Liver (tissue), 9 donors: ENCODE measurements around the gene PDE4B. TPM values are rescaled to one million over a fixed set of nuclear protein-coding genes. Genes with fewer than 3 reads are reported as not detected.
A peak's percentile ranks its signal among the peaks of the same experiment; 100 is the strongest.

Experiments
- DNase-seq: peaks from one replicate; pipeline ENCODE4 v3.0.0-alpha.2; 2017; ENCODE audit warnings: low spot score
- H3K27ac ChIP-seq, 2 donors: one replicate each; pipeline ENCODE4 v1.7.0; 2013; ENCODE audit warnings: inconsistent platforms in 2 of 2, low read length in 2 of 2, control low read depth in 1 of 2, low read depth in 1 of 2, mild to moderate bottlenecking in 1 of 2
- H3K27me3 ChIP-seq, 4 donors: one replicate each; pipeline versions ENCODE4 v1.6.1 to v1.7.0; 2013; ENCODE audit warnings: low read length in 3 of 4, inconsistent platforms in 1 of 4, mild to moderate bottlenecking in 1 of 4, moderate library complexity in 1 of 4; ENCODE audit not compliant: control insufficient read depth in 4 of 4, insufficient read depth in 4 of 4
- H3K36me3 ChIP-seq, 4 donors: one replicate each; pipeline versions ENCODE4 v1.6.1 to v1.7.0; 2013; ENCODE audit warnings: low read length in 3 of 4, mild to moderate bottlenecking in 3 of 4, low read depth in 1 of 4, moderate library complexity in 1 of 4; ENCODE audit not compliant: control insufficient read depth in 4 of 4, insufficient read depth in 3 of 4
- H3K4me1 ChIP-seq, 4 donors: one replicate each; pipeline versions ENCODE4 v1.6.1 to v1.7.0; 2013; ENCODE audit warnings: low read length in 3 of 4, mild to moderate bottlenecking in 3 of 4, moderate library complexity in 1 of 4; ENCODE audit not compliant: control insufficient read depth in 4 of 4, insufficient read depth in 4 of 4
- H3K4me3 ChIP-seq, 3 donors: one replicate each; pipeline versions ENCODE4 v1.6.1 to v1.7.0; 2013; ENCODE audit warnings: low read length in 3 of 3, control low read depth in 1 of 3, low read depth in 1 of 3, mild to moderate bottlenecking in 1 of 3
- H3K9ac ChIP-seq, 2 donors: one replicate each; pipeline ENCODE4 v1.7.0; 2013; ENCODE audit warnings: low read length in 2 of 2, mild to moderate bottlenecking in 2 of 2, moderate library complexity in 2 of 2, control low read depth in 1 of 2, low read depth in 1 of 2
- H3K9me3 ChIP-seq, 4 donors: one replicate each; pipeline versions ENCODE4 v1.6.1 to v1.7.0; 2013; ENCODE audit warnings: low read length in 3 of 4; ENCODE audit not compliant: control insufficient read depth in 4 of 4
- FOXA1 ChIP-seq: IDR thresholded peaks from 2 replicates; pipeline ENCODE4 v1.6.1; 2016; ENCODE audit warnings: antibody characterized with exemption
- FOXA2 ChIP-seq: IDR thresholded peaks from 2 replicates; pipeline ENCODE4 v1.6.1; 2016; ENCODE audit warnings: antibody characterized with exemption
- GABPA ChIP-seq, 2 donors: IDR thresholded peaks in 1 of 2; conservative IDR thresholded peaks in 1 of 2; 2 replicates each; pipeline ENCODE4 v1.6.1; 2016; ENCODE audit warnings: antibody characterized with exemption in 2 of 2, mild to moderate bottlenecking in 1 of 2, moderate library complexity in 1 of 2
- HNF4A ChIP-seq, 2 donors: conservative IDR thresholded peaks; 2 replicates each; pipeline ENCODE4 v1.6.1; 2016; ENCODE audit warnings: antibody characterized with exemption in 2 of 2, mild to moderate bottlenecking in 2 of 2
- HNF4G ChIP-seq: IDR thresholded peaks from 2 replicates; pipeline ENCODE4 v1.6.1; 2016; ENCODE audit warnings: antibody characterized with exemption
- NR2F2 ChIP-seq: IDR thresholded peaks from 2 replicates; pipeline ENCODE4 v1.6.1; 2016; ENCODE audit warnings: antibody characterized with exemption
- RXRA ChIP-seq, 2 donors: IDR thresholded peaks; 2 replicates each; pipeline ENCODE4 v1.6.1; 2017 to 2018; ENCODE audit warnings: antibody characterized with exemption in 2 of 2, mild to moderate bottlenecking in 1 of 2
- SP1 ChIP-seq: IDR thresholded peaks from 2 replicates; pipeline ENCODE4 v1.6.1; 2018; ENCODE audit warnings: antibody characterized with exemption, mild to moderate bottlenecking
- TAF1 ChIP-seq: conservative IDR thresholded peaks from 2 replicates; pipeline ENCODE4 v1.6.1; 2016; ENCODE audit warnings: antibody characterized with exemption, mild to moderate bottlenecking
- YY1 ChIP-seq: IDR thresholded peaks from 2 replicates; pipeline ENCODE4 v1.6.1; 2016; ENCODE audit warnings: antibody characterized with exemption, mild to moderate bottlenecking
- WGBS: extraction: QIAGEN DNeasy Blood & Tissue Kit; methylation state at CpG from one replicate; pipeline ENCODE4 v1.1.7; 2013; 5-methylcytosine and 5-hydroxymethylcytosine counted together
- polyA plus RNA-seq, 2 donors: library from polyadenylated mRNA; stranded (reverse) in 1 of 2; unstranded in 1 of 2; fragments of 200-250 nt in 1 of 2; fragments of >200 nt in 1 of 2; fragmentation: Nextera tagmentation in 1 of 2; extraction: Ambion mirVana in 1 of 2; gene quantifications; one replicate each; pipeline versions ENCODE4 v1.2.1 to v1.2.3, GENCODE V29; 2013 to 2015
- total RNA-seq, 2 donors: library from RNA; depleted of rRNA; stranded (reverse); fragments of >200 nt; gene quantifications; one replicate each; pipeline ENCODE4 v1.2.3, GENCODE V29; 2014
- TF ChIP-seq, protein P1 (sequence below): fragments of 150-350 bp; IDR thresholded peaks from 2 replicates; pipeline ENCODE4 v1.5.1; 2017; ENCODE audit warnings: improper control_type of control experiment, low read depth, low read length; ENCODE audit not compliant: missing input control
- TF ChIP-seq, protein P2 (sequence below): IDR thresholded peaks from 2 replicates; pipeline ENCODE4 v1.6.1; 2016; ENCODE audit warnings: antibody characterized with exemption, mild to moderate bottlenecking
- TF ChIP-seq, protein P3 (sequence below): IDR thresholded peaks from 2 replicates; pipeline ENCODE4 v1.6.1; 2016; ENCODE audit warnings: antibody characterized with exemption
- donor health status: healthy.
- donor health status: healthy.
- donor health status: healthy.
- donor health status: healthy.
- donor health status: healthy.

Gene PDE4B
- total and polyA plus RNA-seq, 4 donors, result 1.9 to 3.9 (median 2.7) TPM

DNA sequence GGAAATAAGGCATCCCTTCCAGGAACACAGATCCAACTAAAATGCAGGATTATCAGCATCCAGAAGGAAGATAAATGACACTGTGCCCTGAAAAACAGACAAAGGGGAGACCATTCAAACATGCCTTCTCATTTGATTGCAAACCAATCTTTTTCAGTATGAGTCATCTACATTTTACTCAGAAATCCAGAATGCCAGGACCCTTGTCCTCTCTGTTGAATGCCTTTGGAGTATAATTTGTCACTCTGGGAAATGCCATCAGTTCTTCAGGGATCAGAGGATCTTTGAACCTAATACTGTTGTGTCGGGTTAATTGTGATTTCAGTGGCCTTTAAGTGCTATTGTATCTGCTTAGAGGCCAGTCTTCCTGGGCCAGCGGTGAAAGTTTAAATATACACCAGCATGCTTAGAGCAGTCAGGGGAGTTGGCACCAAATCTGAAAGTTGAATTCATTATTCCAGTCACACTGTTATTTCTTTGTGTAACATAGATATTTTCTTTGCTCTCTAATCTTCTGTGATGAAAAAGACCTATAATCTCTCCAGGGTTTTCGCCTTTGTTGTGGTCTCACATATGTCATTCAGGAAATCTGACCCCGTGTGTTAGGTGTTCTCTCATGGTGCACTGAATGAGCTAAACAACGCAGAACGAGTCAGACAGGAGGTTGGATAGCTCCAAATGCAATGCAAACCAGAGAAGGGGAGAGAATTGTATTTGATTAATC, 376.4 kb downstream of the PDE4B start:
- Histone ChIP-seq H3K9me3 (no peaks in the 10 kb centered on the region), H3K4me3 (no peak overlapping the region), H3K4me1 (no peaks in the 10 kb centered on the region), H3K36me3 (no peaks in the 10 kb centered on the region), H3K27ac (peak overlapping the region in 1 of 2 donors; percentile 18), H3K9ac (no peak overlapping the region), H3K27me3 (no peaks in the 10 kb centered on the region)
- WGBS, result 31% methylated on average over 6 of the region's 6 CpGs
- TF ChIP-seq, protein P1, sequence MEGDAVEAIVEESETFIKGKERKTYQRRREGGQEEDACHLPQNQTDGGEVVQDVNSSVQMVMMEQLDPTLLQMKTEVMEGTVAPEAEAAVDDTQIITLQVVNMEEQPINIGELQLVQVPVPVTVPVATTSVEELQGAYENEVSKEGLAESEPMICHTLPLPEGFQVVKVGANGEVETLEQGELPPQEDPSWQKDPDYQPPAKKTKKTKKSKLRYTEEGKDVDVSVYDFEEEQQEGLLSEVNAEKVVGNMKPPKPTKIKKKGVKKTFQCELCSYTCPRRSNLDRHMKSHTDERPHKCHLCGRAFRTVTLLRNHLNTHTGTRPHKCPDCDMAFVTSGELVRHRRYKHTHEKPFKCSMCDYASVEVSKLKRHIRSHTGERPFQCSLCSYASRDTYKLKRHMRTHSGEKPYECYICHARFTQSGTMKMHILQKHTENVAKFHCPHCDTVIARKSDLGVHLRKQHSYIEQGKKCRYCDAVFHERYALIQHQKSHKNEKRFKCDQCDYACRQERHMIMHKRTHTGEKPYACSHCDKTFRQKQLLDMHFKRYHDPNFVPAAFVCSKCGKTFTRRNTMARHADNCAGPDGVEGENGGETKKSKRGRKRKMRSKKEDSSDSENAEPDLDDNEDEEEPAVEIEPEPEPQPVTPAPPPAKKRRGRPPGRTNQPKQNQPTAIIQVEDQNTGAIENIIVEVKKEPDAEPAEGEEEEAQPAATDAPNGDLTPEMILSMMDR, result no peak
- TF ChIP-seq YY1, result no peak
- TF ChIP-seq HNF4G, result no peak
- TF ChIP-seq HNF4A (conservative IDR thresholded peaks at IDR 0.05), result no peak
- no peak for TF ChIP-seq FOXA2
- TF ChIP-seq, protein P2, sequence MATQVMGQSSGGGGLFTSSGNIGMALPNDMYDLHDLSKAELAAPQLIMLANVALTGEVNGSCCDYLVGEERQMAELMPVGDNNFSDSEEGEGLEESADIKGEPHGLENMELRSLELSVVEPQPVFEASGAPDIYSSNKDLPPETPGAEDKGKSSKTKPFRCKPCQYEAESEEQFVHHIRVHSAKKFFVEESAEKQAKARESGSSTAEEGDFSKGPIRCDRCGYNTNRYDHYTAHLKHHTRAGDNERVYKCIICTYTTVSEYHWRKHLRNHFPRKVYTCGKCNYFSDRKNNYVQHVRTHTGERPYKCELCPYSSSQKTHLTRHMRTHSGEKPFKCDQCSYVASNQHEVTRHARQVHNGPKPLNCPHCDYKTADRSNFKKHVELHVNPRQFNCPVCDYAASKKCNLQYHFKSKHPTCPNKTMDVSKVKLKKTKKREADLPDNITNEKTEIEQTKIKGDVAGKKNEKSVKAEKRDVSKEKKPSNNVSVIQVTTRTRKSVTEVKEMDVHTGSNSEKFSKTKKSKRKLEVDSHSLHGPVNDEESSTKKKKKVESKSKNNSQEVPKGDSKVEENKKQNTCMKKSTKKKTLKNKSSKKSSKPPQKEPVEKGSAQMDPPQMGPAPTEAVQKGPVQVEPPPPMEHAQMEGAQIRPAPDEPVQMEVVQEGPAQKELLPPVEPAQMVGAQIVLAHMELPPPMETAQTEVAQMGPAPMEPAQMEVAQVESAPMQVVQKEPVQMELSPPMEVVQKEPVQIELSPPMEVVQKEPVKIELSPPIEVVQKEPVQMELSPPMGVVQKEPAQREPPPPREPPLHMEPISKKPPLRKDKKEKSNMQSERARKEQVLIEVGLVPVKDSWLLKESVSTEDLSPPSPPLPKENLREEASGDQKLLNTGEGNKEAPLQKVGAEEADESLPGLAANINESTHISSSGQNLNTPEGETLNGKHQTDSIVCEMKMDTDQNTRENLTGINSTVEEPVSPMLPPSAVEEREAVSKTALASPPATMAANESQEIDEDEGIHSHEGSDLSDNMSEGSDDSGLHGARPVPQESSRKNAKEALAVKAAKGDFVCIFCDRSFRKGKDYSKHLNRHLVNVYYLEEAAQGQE, result no peak
- no peak for TF ChIP-seq FOXA1
- no peak for TF ChIP-seq NR2F2
- TF ChIP-seq, protein P3, sequence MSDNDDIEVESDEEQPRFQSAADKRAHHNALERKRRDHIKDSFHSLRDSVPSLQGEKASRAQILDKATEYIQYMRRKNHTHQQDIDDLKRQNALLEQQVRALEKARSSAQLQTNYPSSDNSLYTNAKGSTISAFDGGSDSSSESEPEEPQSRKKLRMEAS, result no peak
- no peak for TF ChIP-seq TAF1
- TF ChIP-seq GABPA (IDR thresholded peaks at IDR 0.05 in 1 of 2, conservative IDR thresholded peaks at IDR 0.05 in 1 of 2), result no peak
- no peak for TF ChIP-seq SP1
- no peak for TF ChIP-seq RXRA (IDR thresholded peaks at IDR 0.05)
- no peak for DNase-seq

DNA sequence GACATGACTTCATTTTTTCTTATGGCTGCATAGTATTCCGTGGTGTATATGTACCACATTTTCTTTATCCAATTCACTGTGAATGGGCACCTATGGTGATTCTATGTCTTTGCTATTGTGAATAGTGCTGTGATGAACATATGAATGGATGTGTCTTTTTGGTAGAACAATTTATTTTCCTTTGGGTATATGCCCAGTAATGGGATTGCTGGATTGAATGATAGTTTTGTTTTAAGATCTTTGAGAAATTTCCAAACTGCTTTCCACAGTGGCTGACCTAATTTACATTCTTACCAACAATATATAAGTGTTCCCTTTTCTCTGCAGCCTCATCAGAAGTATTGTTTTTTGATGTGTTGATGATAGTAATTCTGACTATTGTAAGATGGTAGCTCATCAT, 379.6 kb downstream of the PDE4B start:
- Histone ChIP-seq H3K27ac (no peak overlapping the region), H3K9me3 (no peaks in the 10 kb centered on the region), H3K9ac (no peak overlapping the region), H3K36me3 (no peaks in the 10 kb centered on the region), H3K27me3 (no peaks in the 10 kb centered on the region), H3K4me1 (no peaks in the 10 kb centered on the region), H3K4me3 (no peak overlapping the region)
- DNase-seq, result no peak
- 96% methylated on average over 1 of the region's 1 CpG for WGBS
- TF ChIP-seq GABPA (IDR thresholded peaks at IDR 0.05 in 1 of 2, conservative IDR thresholded peaks at IDR 0.05 in 1 of 2) (no peak), YY1 (no peak), HNF4G (no peak), FOXA1 (no peak)
